K562 (cell line): ENCODE data around the gene AGRP. TPM values are rescaled to one million over a fixed set of nuclear protein-coding genes. Genes with fewer than 3 reads are reported as not detected.
A peak's percentile ranks its signal among the peaks of the same experiment; 100 is the strongest.

Experiments
- CREB1 ChIP-seq, 2 experiments: sonication (generic) in 1 of 2; formaldehyde crosslinking in 1 of 2; IDR thresholded peaks; 2 replicates each; pipeline versions ENCODE4 v1.6.1 to v1.8.0; 2012 to 2022; ENCODE audit warnings: inconsistent platforms in 1 of 2, mild to moderate bottlenecking in 1 of 2, missing genetic modification reagents in 1 of 2, moderate library complexity in 1 of 2
- FOXM1 ChIP-seq, 2 experiments: fragments of 450-650 bp in 1 of 2; sonication (generic) in 1 of 2; formaldehyde crosslinking in 1 of 2; IDR thresholded peaks; 2 replicates each; pipeline versions ENCODE4 v1.6.1 to v1.9.0; 2017 to 2022; ENCODE audit warnings: low read depth in 2 of 2, mild to moderate bottlenecking in 2 of 2, missing genetic modification reagents in 1 of 2, moderate library complexity in 1 of 2
- HIVEP1 ChIP-seq: fragments of 250-450 bp; sonication (Bioruptor Pico); IDR thresholded peaks from 2 replicates; pipeline ENCODE4 v1.4.0; 2020; ENCODE audit warnings: mild to moderate bottlenecking
- KAT7 ChIP-seq: sonication (generic); formaldehyde crosslinking; IDR thresholded peaks from 2 replicates; pipeline ENCODE4 v1.8.0; 2022; ENCODE audit warnings: missing genetic modification reagents, mild to moderate bottlenecking, borderline replicate concordance
- MEF2A ChIP-seq: IDR thresholded peaks from 2 replicates; pipeline ENCODE4 v1.6.1; 2011; ENCODE audit warnings: low read depth, mild to moderate bottlenecking, low read length, moderate library complexity; ENCODE audit not compliant: control insufficient read depth
- NFIC ChIP-seq: fragments of 450-650 bp; IDR thresholded peaks from 2 replicates; pipeline ENCODE4 v1.6.1; 2017; ENCODE audit warnings: mild to moderate bottlenecking, inconsistent platforms
- PHF20 ChIP-seq: fragments of 450-650 bp; IDR thresholded peaks from 2 replicates; pipeline ENCODE4 v1.6.1; 2018; ENCODE audit not compliant: partially characterized antibody
- TAL1 ChIP-seq: fragments of 450-650 bp; IDR thresholded peaks from 2 replicates; pipeline ENCODE4 v1.6.1; 2016; ENCODE audit warnings: mild to moderate bottlenecking
- TCF3 ChIP-seq: sonication (generic); formaldehyde crosslinking; IDR thresholded peaks from 2 replicates; pipeline ENCODE4 v1.4.0; 2020; ENCODE audit warnings: mild to moderate bottlenecking, missing genetic modification reagents
- ZBED1 ChIP-seq: IDR thresholded peaks from 2 replicates; pipeline ENCODE4 v1.6.1; 2014
- ZNF324 ChIP-seq: fragments of 250-450 bp; sonication (Bioruptor Pico); IDR thresholded peaks from 2 replicates; pipeline ENCODE4 v1.4.0; 2020; ENCODE audit warnings: mild to moderate bottlenecking
- polyA plus RNA-seq, 8 experiments: library from polyadenylated mRNA; depleted of rRNA in 4 of 8; stranded (reverse) in 5 of 8; unstranded in 3 of 8; fragments of >200 nt; fragmentation: Nextera tagmentation in 2 of 8; fragmentation: Illumina TruSeq in 1 of 8; extraction: Ambion mirVana in 2 of 8; extraction: Trizol in 1 of 8; gene quantifications; 2 replicates each; pipeline versions ENCODE4 v1.2.1 to v1.2.3, GENCODE V29; 2011 to 2014; ENCODE audit warnings: inconsistent platforms in 1 of 8, missing spikeins in 1 of 8
- total RNA-seq, 7 experiments: library from RNA; depleted of rRNA in 6 of 7; stranded (reverse); fragments of >200 nt in 6 of 7; fragmentation: Illumina TruSeq in 2 of 7; extraction: Trizol in 2 of 7; gene quantifications; 2 replicates each; pipeline versions ENCODE4 v1.2.1 to v1.2.3, GENCODE V29; 2011 to 2021; ENCODE audit warnings: low replicate concordance in 1 of 7
- TF ChIP-seq, protein P1 (sequence below), 2 experiments: fragments of 450-650 bp; conservative IDR thresholded peaks; 2 replicates each; pipeline ENCODE4 v1.6.1; 2017; ENCODE audit warnings: mild to moderate bottlenecking in 2 of 2, moderate library complexity in 2 of 2
- TF ChIP-seq, protein P2 (sequence below): fragments of 250-450 bp; sonication (Bioruptor Pico); IDR thresholded peaks from 2 replicates; pipeline ENCODE4 v1.5.0; 2021

Gene AGRP
- total and polyA plus RNA-seq, 9 of the 15 experiments (the other 6 are each of a cell fraction or from before 2014, with no cell fraction given): not detected

DNA sequence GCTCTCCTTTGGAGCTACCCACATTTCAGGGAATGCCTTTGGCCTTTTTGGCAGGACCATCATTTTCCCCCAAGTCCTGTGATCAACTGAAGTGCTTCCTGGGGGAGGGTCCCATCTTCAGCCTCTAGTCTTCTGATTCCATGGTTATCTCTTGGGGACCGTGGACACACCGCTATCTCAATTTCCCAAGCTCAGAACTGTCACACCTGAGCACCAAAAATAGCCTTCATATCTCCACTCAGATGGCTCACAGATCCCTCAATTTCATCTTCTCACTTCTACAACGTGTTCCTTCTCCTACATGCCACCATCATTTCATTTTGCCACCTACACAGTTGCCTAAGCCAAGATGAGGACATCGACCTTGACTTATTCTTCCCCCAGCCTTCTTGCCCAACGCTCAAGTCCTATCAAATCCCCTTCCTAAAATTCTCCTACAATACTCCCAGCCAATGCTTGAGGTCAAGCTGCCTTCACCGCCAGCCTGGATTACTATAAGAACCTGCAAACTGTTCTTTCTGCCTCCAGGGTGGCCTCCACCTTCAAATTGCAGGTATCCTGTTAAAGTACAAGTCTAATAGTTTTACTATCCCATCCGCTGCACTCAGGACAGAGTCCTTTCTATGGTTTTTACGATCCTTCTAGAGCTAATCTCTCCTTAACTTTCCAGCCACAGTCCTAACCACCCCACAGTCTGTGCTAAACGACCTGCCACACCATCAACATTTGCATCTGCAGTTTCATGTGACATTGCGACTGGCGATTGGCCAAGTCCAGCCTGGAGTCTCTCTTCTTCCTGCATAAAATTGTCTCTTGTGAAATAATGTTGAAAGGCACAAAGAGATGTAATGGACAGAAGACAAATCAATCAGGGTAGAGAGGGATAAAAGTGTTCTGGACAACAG is 8.5 kb downstream of the AGRP start (continued):
- TF ChIP-seq ZNF324 (CRISPR knock-in tag): no peak
- TF ChIP-seq TCF3 (CRISPR knock-in tag): 0 out of 2 replicates have a peak, but pooled peaks have one; percentile 16
- TF ChIP-seq CREB1 (IDR thresholded peaks at IDR 0.05): no peak
- TF ChIP-seq CREB1 (CRISPR knock-in tag; IDR thresholded peaks at IDR 0.05): 0 out of 2 replicates have a peak, but pooled peaks have one; percentile 17
- TF ChIP-seq NFIC: peak; percentile 89
- no peak for TF ChIP-seq FOXM1 (IDR thresholded peaks at IDR 0.05; ENCODE audit: low read depth)
- no peak for TF ChIP-seq FOXM1 (CRISPR knock-in tag; IDR thresholded peaks at IDR 0.05; ENCODE audit: low read depth)
- TF ChIP-seq MEF2A: peak; percentile 57; the same call in 1 of the 2 replicates
- no peak for TF ChIP-seq ZBED1
- no peak for TF ChIP-seq HIVEP1 (CRISPR knock-in tag)
- TF ChIP-seq, protein P1, sequence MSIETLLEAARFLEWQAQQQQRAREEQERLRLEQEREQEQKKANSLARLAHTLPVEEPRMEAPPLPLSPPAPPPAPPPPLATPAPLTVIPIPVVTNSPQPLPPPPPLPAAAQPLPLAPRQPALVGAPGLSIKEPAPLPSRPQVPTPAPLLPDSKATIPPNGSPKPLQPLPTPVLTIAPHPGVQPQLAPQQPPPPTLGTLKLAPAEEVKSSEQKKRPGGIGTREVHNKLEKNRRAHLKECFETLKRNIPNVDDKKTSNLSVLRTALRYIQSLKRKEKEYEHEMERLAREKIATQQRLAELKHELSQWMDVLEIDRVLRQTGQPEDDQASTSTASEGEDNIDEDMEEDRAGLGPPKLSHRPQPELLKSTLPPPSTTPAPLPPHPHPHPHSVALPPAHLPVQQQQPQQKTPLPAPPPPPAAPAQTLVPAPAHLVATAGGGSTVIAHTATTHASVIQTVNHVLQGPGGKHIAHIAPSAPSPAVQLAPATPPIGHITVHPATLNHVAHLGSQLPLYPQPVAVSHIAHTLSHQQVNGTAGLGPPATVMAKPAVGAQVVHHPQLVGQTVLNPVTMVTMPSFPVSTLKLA (conservative IDR thresholded peaks at IDR 0.05): no peak
- no peak for TF ChIP-seq PHF20
- TF ChIP-seq KAT7 (CRISPR knock-in tag): no peak
- TF ChIP-seq, protein P2, sequence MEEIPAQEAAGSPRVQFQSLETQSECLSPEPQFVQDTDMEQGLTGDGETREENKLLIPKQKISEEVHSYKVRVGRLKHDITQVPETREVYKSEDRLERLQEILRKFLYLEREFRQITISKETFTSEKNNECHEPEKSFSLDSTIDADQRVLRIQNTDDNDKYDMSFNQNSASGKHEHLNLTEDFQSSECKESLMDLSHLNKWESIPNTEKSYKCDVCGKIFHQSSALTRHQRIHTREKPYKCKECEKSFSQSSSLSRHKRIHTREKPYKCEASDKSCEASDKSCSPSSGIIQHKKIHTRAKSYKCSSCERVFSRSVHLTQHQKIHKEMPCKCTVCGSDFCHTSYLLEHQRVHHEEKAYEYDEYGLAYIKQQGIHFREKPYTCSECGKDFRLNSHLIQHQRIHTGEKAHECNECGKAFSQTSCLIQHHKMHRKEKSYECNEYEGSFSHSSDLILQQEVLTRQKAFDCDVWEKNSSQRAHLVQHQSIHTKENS (CRISPR knock-in tag): no peak
- peak; percentile 24; the same call in 1 of the 2 replicates for TF ChIP-seq TAL1
